Muscle layer of duodenum (tissue), 2 donors: Measurements from ENCODE around the gene NDUFV2.
"Not testable (repeated sequence)": the region's sequence is repeated elsewhere in the genome, so short reads cannot be mapped to it uniquely, and the experiment has no call there.

Source experiments
- H3K27ac ChIP-seq: one replicate; pipeline ENCODE4 v1.7.0; 2013; ENCODE audit warnings: mild to moderate bottlenecking, low read length
- H3K27me3 ChIP-seq: one replicate; pipeline ENCODE4 v1.7.0; 2013; ENCODE audit warnings: low read depth, mild to moderate bottlenecking, control low read depth, low read length
- H3K36me3 ChIP-seq, 2 donors: one replicate each; pipeline ENCODE4 v1.7.0; 2013; ENCODE audit warnings: low read length in 2 of 2, control low read depth in 1 of 2, mild to moderate bottlenecking in 1 of 2; ENCODE audit not compliant: insufficient read depth in 2 of 2, control insufficient read depth in 1 of 2
- H3K4me1 ChIP-seq, 2 donors: one replicate each; pipeline ENCODE4 v1.7.0; 2013; ENCODE audit warnings: low read length in 2 of 2, mild to moderate bottlenecking in 2 of 2, control low read depth in 1 of 2, moderate library complexity in 1 of 2; ENCODE audit not compliant: insufficient read depth in 2 of 2, control insufficient read depth in 1 of 2
- H3K4me3 ChIP-seq, 2 donors: one replicate each; pipeline ENCODE4 v1.7.0; 2013; ENCODE audit warnings: low read length in 2 of 2, low read depth in 1 of 2, mild to moderate bottlenecking in 1 of 2
- H3K9me3 ChIP-seq, 2 donors: one replicate each; pipeline ENCODE4 v1.7.0; 2013; ENCODE audit warnings: low read length in 2 of 2, control low read depth in 1 of 2, mild to moderate bottlenecking in 1 of 2; ENCODE audit not compliant: control insufficient read depth in 1 of 2
- donor health status: healthy.

The NDUFV2 gene

DNA sequence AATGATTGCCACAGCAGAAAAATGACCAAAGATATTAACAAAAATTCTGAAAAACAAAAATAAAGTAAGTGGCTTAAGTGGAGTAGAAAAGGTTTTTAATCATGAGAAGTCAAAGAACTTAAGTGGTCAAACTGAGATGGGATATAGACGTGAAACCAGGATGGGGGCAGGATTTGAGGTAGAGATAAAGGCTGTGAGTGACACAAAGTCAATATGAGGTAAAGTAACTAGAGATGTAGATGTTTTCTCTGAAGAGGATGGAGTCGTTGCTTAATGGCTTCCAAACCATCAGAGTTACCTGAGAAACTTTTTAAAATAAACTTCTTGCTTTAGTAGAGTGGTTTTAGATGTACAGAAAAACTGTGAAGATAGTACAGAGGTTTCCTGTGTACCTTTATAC, 55.3 kb downstream of the NDUFV2 start:
- Histone ChIP-seq H3K4me3 (no peak overlapping the region), H3K36me3 (no peaks in the 10 kb centered on the region), H3K27ac (no peak overlapping the region), H3K4me1 (peaks cover 0 to 17% of the 10 kb centered on the region in 2 donors), H3K9me3 (no peaks in the 10 kb centered on the region), H3K27me3 (no peaks in the 10 kb centered on the region)

- H3K27me3 ChIP-seq, result no peaks in the 10 kb centered on the region
- H3K36me3 ChIP-seq, result no peaks in the 10 kb centered on the region
- peaks cover 0 to 3% of the 10 kb centered on the region in 2 donors for H3K4me1 ChIP-seq
- peaks cover 0 to 10% of the 10 kb centered on the region in 2 donors for H3K9me3 ChIP-seq
- H3K27ac ChIP-seq, result no peak overlapping the region
- H3K4me3 ChIP-seq, result no peak overlapping the region
Observed at GRCh38 chr18:9160014-9160413, 57.5 kb downstream of the NDUFV2 start.

DNA sequence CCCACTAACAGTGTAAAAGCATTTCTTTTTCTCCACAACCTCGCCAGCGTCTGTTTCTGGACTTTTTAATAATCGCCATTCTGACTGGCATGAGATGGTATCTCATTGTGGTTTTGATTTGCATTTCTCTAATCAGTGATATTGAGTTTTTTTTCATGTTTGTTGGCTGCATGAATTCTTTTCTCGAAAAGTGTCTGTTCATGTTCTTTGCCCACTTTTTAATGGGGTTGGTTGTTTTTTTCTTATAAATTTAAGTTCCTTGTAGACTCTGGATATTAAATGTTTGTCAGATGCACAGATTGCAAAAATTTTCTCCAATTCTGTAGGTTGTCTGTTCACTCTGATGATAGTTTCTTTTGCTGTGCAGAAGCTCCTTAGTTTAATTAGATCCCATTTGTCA, 60.2 kb downstream of the NDUFV2 start:
- not testable (repeated sequence) for H3K4me3 ChIP-seq, H3K27ac ChIP-seq, H3K36me3 ChIP-seq, H3K4me1 ChIP-seq, H3K9me3 ChIP-seq, H3K27me3 ChIP-seq

- H3K27ac ChIP-seq, H3K4me3 ChIP-seq, H3K9me3 ChIP-seq, H3K36me3 ChIP-seq, H3K27me3 ChIP-seq, H3K4me1 ChIP-seq: not testable (repeated sequence)
Observed at GRCh38 chr18:9164149-9164548, 61.6 kb downstream of the NDUFV2 start.

- H3K36me3 ChIP-seq, H3K9me3 ChIP-seq, H3K27ac ChIP-seq, H3K4me3 ChIP-seq, H3K4me1 ChIP-seq, H3K27me3 ChIP-seq: not testable (repeated sequence)
Observed at GRCh38 chr18:9165883-9166282, 63.4 kb downstream of the NDUFV2 start.

GRCh38 chr18:9169515-9169914, 67.0 kb downstream of the NDUFV2 start:
- not testable (repeated sequence) for H3K9me3 ChIP-seq, H3K36me3 ChIP-seq, H3K27ac ChIP-seq, H3K27me3 ChIP-seq, H3K4me3 ChIP-seq
- peaks cover 0 to 17% of the 10 kb centered on the region in 2 donors for H3K4me1 ChIP-seq

- H3K27ac ChIP-seq, result not testable (repeated sequence)
Observed at GRCh38 chr18:9171919-9172318, 69.4 kb downstream of the NDUFV2 start.

GRCh38 chr18:9172506-9173127, 70.1 kb downstream of the NDUFV2 start:
- Histone ChIP-seq H3K4me3 (no peak overlapping the region), H3K9me3 (no peaks in the 10 kb centered on the region), H3K27me3 (no peaks in the 10 kb centered on the region), H3K36me3 (no peaks in the 10 kb centered on the region), H3K4me1 (peaks cover 0 to 29% of the 10 kb centered on the region in 2 donors), H3K27ac (no peak overlapping the region)

More at GRCh38 chr18:9171919-9172318, 69.4 kb downstream of the NDUFV2 start:
- peaks cover 0 to 26% of the 10 kb centered on the region in 2 donors for H3K4me1 ChIP-seq
- H3K27me3 ChIP-seq, H3K9me3 ChIP-seq, H3K36me3 ChIP-seq, H3K4me3 ChIP-seq: not testable (repeated sequence)

GRCh38 chr18:9173770-9174233, 71.3 kb downstream of the NDUFV2 start:
- H3K9me3 ChIP-seq, result no peaks in the 10 kb centered on the region
- H3K36me3 ChIP-seq, result no peaks in the 10 kb centered on the region
- H3K27me3 ChIP-seq, result no peaks in the 10 kb centered on the region
- H3K27ac ChIP-seq, result no peak overlapping the region
- H3K4me3 ChIP-seq, result no peak overlapping the region
- H3K4me1 ChIP-seq, result peaks cover 0 to 29% of the 10 kb centered on the region in 2 donors

GRCh38 chr18:9174302-9174701, 71.8 kb downstream of the NDUFV2 start:
- H3K27ac ChIP-seq, result no peak overlapping the region
- H3K9me3 ChIP-seq, result no peaks in the 10 kb centered on the region
- H3K4me3 ChIP-seq, result no peak overlapping the region
- H3K27me3 ChIP-seq, result no peaks in the 10 kb centered on the region
- no peaks in the 10 kb centered on the region for H3K36me3 ChIP-seq
- H3K4me1 ChIP-seq, result peaks cover 0 to 29% of the 10 kb centered on the region in 2 donors

GRCh38 chr18:9175115-9175514, 72.6 kb downstream of the NDUFV2 start:
- Histone ChIP-seq H3K36me3 (no peaks in the 10 kb centered on the region), H3K9me3 (no peaks in the 10 kb centered on the region), H3K4me1 (peaks cover 0 to 37% of the 10 kb centered on the region in 2 donors), H3K4me3 (no peak overlapping the region), H3K27me3 (no peaks in the 10 kb centered on the region), H3K27ac (no peak overlapping the region)

- H3K27me3 ChIP-seq, result no peaks in the 10 kb centered on the region
- H3K4me3 ChIP-seq, result no peak overlapping the region
- H3K9me3 ChIP-seq, result no peaks in the 10 kb centered on the region
- H3K36me3 ChIP-seq, result no peaks in the 10 kb centered on the region
- peaks cover 0 to 45% of the 10 kb centered on the region in 2 donors for H3K4me1 ChIP-seq
- no peak overlapping the region for H3K27ac ChIP-seq
Observed at GRCh38 chr18:9177031-9177430, 74.5 kb downstream of the NDUFV2 start.
